GM10266 (cell line): Measurements from ENCODE around the gene KMT2C.
A peak's percentile ranks its signal among the peaks of the same experiment; 100 is the strongest.
"Not testable (repeated sequence)": the region's sequence is repeated elsewhere in the genome, so short reads cannot be mapped to it uniquely, and the experiment has no call there.

Experiments used
- DNase-seq: peaks from one replicate; pipeline ENCODE4 v3.0.0; 2012; ENCODE audit errors: extremely low spot score
- TF ChIP-seq, protein P1 (sequence below): IDR thresholded peaks from 2 replicates; pipeline ENCODE4 v1.5.1; 2012; ENCODE audit warnings: mild to moderate bottlenecking, low read depth; ENCODE audit not compliant: control insufficient read depth, insufficient read depth; ENCODE audit errors: missing control alignments

The KMT2C gene

DNA sequence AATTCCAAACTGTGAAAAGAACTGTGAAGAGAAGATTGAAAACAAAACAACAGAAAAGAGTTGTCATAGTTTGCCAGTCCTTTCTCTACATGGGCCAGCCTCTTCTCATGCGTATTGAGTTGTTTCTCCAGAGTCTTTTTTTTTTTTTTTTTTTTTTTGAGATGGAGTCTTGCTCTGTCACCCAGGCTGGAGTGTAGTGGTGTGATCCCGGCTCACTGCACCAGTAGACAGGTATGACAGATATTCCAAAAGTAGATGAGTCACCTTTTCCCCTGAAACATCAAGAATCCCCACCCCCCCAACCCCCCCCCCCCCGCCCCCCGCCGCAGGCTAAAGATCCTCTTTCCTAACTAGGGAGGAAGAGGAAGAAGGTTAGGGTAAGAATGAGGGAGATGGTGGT is 15.6 kb upstream of the KMT2C start:
- DNase-seq: no peak
- TF ChIP-seq, protein P1, sequence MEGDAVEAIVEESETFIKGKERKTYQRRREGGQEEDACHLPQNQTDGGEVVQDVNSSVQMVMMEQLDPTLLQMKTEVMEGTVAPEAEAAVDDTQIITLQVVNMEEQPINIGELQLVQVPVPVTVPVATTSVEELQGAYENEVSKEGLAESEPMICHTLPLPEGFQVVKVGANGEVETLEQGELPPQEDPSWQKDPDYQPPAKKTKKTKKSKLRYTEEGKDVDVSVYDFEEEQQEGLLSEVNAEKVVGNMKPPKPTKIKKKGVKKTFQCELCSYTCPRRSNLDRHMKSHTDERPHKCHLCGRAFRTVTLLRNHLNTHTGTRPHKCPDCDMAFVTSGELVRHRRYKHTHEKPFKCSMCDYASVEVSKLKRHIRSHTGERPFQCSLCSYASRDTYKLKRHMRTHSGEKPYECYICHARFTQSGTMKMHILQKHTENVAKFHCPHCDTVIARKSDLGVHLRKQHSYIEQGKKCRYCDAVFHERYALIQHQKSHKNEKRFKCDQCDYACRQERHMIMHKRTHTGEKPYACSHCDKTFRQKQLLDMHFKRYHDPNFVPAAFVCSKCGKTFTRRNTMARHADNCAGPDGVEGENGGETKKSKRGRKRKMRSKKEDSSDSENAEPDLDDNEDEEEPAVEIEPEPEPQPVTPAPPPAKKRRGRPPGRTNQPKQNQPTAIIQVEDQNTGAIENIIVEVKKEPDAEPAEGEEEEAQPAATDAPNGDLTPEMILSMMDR: no peak

DNA sequence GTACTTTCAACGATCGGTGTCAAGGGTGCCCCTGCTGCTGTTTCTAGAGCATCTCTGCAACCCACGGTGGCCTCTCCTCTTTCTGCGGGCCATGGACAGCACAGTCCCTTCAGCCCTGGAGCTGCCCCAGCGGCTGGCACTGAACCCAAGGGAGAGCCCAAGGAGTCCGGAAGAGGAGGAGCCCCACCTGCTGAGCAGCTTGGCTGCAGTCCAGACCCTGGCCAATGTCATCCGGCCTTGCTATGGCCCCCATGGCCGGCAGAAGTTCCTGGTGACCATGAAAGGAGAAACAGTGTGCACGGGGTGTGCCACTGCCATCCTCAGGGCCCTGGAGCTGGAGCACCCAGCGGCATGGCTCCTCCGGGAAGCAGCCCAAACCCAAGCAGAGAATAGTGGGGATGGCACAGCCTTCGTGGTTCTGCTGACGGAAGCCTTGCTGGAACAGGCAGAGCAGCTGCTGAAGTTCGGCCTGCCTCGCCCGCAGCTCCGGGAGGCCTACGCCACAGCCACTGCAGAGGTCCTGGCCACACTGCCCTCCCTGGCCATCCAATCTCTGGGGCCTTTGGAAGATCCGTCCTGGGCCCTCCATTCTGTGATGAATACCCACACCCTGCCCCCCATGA is 9.7 kb upstream of the KMT2C start:
- not testable (repeated sequence) for DNase-seq

DNA sequence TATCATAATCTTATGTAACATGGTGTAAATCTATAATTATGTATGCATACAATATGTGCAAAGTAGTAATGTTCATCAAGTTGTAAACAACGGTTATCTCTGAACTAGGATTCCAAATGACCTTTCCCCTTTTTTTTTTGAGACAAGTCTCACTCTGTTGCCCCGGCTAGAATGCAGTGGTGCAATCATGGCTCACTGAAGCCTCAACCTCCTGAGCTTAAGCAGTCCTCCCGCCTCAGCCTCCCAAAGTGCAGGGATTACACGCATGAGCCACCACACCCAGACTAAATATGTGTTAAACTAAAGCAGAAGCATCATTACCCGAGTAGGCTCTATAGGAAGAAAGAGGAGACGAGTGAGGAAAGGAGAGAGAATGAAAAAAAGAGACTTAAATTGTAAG is 7.8 kb upstream of the KMT2C start:
- TF ChIP-seq, protein P1: no peak
- no peak for DNase-seq

DNA sequence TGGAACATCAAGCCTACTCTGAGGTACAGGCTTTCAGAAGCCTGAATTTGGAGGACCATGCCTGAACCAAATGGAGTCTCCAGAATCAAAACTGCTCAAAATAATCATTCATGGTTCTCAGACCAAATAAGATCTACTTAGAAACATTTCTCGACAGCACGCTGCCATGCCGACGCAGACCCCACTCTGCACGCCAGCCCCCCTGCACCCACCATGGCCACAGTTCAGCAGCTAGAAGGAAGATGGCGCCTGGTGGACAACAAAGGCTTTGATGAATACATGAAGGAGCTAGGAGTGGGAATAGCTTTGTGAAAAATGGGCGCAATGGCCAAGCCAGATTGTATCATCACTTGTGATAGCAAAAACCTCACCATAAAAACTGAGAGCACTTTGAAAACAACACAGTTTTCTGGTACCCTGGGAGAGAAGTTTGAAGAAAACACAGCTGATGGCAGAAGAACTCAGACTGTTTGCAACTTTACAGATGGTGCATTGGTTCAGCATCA is 6.6 kb upstream of the KMT2C start:
- TF ChIP-seq, protein P1: no peak

DNA sequence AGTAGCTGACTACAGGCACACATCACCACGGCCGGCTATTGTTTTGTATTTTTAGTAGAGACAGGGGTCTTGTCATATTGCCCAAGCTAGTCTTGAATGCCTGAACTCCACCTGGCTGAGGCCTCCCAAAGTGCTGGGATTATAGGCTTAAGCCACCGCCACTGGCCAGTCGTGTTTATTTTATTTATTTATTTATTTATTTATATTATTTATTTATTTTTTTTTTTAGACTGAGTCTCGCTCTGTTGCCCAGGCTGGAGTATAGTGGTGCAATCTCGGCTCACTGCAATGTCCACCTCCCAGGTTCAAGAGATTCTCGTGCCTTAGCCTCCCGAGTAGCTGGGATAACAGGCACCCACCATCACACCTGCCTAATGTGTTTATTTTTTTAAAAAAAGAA is 6.0 kb upstream of the KMT2C start:
- not testable (repeated sequence) for DNase-seq

More for the DNA sequence above, 6.6 kb upstream of the KMT2C start:
- no peak for DNase-seq

DNA sequence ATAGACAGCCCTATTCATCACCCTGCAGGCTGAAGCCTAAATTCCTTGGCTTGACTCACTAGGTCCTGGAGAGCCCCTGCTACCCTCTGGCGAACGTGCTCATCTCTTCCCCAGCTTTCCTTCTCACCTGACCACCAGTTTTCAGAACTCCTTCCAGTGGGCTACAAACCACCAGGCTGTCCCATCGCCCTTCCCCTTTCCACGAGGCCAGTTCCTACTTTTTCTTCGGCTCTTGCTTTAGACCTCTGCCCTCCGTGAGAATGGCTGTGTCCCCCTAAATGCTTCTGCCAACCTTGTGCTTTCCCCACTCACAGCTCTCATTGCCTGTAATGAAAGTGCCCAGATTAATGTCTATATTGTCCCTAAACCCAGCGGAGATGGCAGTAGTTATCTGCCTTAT is 5.4 kb upstream of the KMT2C start:
- DNase-seq: not testable (repeated sequence)

DNA sequence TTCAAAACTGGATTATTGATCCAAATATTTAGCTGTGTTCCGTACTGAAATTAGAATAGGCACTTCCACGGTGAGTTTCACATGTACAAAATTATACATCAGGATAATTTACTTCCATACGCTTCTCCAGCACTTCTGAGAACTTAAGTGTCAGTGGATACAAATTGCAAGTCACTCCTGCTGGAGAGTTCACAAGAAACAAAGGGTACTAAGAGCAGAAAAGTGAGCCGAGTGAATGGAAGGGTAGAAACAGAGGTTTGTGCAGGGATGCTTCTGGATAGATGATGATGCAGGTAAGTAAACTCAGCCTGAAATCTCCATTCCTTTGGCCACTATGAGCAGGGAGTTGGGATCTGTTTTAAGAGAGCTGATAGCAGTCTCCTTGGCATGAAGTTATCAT is 2.2 kb upstream of the KMT2C start:
- not testable (repeated sequence) for DNase-seq

DNA sequence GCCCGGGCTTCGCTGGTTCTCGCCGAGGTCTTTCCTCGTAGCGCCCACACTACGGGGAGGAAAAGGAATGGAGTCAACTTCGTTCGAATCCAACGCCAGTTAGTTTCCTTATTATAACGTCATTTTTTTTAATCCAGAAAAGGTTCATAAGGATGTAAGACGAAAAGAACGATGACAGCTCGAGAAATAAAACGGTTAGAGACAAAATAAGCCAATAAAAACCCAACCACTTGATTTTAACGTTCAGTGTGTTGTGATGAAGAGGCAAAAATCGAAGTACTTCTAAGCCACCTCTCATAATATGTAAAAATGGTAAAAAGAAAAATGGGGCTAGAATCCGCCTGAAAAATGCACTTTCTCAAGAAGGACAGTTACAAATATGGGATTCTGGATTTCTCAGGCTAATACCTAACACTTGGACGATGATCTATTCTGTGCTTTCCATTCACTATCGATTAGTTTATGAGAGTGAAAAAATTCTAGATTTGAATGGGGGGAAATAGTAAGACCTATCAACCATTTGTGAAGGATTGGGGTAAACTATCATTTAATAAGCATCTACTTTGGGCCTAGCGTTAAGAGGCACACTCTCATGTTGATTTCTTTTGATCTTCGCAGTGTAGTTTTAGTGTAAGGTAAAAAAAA is 1.2 kb upstream of the KMT2C start:
- not testable (repeated sequence) for DNase-seq

DNA sequence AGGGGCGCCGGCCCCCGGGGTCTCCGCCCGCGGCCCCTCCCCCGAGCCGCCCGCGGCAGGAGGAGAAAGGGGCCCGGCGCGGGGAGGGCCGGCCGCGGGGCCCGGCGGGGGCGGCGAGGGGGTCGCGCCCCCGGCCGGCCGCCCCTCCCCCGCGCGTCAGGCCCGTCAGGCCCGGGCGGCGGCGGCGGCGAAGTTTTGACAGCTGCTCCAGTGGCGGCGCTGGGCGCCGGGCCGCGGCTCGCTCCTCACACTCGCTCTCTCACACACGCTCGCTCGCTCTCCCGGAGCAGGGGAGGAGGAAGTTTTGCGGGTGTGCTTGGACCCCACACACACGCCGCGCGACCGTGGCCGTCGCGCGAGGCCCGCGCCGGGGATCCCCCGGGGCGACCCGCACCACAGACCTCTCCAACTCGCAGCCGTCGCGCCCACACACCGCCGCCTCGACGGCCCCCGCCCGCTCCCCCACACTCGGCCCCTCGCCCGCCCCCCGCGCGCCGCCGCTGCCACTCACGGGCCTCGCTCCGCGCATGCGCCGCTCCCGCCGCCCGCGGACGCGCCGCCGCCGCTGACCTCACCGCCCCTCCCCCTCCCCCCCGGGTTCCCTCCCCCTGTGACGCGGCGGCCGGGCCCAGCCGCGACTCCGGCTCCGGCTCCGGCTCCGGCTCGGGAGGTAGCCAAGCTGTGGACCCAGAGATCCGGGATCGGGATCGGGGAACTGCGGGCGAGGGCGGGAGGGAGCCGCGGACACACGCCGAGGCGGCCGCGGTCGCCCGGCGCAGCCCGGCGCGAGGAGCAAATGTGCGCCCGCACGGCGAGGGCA is 518 bp upstream of the KMT2C start:
- TF ChIP-seq, protein P1: no peak
- peak; percentile 96 for DNase-seq

DNA sequence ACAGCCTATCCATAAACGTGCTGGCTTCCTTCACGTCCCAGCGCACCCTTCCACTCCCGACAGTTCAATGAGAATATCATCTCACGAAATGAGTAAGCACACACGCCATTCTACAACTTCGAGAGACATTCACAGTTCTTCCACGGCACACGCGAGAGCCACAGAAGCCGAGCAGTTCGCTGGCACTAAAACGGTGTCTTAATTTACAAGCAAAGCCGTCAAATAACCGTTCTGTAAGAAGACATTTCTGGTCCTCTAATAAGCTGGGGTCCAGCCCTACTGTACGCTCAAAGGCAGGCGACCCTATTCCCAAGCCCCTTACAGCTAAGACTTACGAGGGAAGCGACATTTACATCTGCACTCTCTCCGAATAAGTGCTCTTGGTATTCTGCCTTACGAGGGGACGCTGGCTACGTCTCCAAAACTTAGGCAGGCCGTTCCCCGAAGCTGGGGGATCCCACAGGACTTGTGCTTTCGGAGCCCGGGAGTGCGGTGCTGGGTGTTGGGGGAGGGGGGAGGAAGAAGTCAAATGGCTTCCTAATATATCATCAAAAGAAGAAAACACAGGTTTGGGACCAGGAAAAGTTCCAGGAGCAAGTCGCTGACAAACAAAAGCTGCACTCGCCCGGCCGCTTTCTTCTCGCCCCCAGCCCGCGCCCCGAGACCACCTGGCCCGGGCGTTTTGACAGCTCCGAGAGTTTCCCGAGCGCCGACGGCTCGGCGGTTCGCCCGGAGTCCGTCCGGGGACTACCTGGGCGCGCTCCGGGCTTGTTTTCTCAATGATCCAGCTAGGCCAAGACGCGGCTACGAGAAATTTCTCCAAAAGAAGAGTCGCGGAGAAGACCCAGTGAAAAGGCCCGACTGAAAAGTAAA is 1.1 kb downstream of the KMT2C start:
- peak; percentile 30 for DNase-seq

DNA sequence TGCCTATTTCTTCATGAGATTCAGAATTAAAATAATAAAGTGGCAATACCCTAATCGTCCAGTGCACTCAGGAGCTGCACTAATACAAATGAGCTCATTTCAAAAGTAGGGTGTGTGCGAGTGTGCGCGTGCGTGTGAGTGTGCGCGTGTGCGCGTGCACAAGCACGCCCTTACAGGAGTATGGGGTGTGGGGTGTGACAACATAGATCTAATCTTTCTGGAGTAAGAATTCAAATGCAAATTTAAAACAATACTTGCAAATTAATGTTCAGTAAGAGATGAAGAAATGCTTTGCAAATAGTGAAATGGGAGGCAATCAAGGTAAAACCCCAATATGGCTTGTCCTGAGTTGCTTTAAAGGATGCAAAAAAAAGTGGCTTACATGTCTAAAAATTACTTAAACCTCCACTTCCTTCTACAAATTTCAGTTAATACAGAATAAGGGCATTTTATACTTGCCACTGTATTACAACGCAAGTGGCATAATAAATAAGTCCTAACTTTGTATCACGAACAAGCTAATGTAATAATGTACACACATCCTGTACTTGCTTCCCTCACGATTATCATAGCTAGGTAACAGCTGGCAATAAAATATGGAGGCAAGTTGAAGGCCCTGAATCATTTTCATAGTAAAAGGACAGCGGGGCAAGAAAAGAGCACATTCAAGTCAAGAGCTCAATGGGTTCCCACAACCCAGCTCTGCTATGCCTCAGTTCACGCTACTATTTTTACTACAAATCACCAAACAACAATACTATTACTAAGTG is 1.9 kb downstream of the KMT2C start:
- DNase-seq: not testable (repeated sequence)

DNA sequence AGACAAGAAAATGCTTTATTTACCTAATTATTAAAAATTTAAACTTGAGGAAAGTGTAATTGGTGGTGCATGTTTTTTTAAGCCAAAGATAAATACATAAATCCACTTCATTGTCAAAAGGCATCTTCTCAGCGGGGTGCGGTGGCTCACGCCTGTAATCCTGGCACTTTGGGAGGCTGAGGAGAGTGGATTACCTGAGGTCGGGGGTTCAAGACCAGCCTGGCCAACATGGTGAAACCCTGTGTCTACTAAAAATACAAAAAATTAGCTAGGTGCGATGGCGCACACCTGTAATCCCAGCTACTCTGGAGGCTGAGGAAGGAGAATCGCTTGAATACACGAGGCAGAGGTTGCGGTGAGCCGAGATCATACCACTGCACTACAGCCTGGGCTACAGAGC is 3.1 kb downstream of the KMT2C start:
- DNase-seq: not testable (repeated sequence)
